D721Med (cell line): ENCODE measurements around the gene FAM149B1.
"Not testable (repeated sequence)": the region's sequence is repeated elsewhere in the genome, so short reads cannot be mapped to it uniquely, and the experiment has no call there.

Experiments
- DNase-seq: peaks from one replicate; pipeline ENCODE4 v3.0.0; 2011; ENCODE audit warnings: low spot score; ENCODE audit not compliant: insufficient read length
- FAIRE-seq: peaks from 2 replicates; lab custom pipeline; 2011; peaks lifted over from hg19 to GRCh38; lab: Jason Lieb, UNC
- TF ChIP-seq, protein P1 (sequence below): IDR thresholded peaks from 2 replicates; pipeline ENCODE4 v1.5.1; 2012; ENCODE audit warnings: mild to moderate bottlenecking, control low read depth; ENCODE audit not compliant: insufficient read depth; ENCODE audit errors: missing control alignments

Gene FAM149B1

DNA sequence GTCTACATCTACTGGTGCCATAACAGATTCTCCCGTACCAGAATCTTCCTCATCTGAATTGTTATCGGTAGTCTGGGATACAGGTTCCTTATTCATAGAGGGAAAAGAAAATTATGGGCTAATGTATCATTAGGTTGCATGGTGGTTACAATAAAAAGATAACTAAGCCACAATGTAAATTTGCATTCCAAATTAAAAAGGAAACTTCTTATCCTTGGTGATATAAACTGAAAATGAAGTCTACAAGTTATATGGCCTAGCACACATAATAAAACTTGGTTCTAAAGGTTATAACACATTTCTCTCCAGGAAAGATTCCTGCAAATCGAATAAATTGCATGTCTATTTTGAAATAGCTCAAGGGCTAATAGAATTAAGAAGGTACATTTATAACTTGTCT, 33.2 kb upstream of the FAM149B1 start:
- FAIRE-seq (no peak), DNase-seq (no peak)
- TF ChIP-seq, protein P1, sequence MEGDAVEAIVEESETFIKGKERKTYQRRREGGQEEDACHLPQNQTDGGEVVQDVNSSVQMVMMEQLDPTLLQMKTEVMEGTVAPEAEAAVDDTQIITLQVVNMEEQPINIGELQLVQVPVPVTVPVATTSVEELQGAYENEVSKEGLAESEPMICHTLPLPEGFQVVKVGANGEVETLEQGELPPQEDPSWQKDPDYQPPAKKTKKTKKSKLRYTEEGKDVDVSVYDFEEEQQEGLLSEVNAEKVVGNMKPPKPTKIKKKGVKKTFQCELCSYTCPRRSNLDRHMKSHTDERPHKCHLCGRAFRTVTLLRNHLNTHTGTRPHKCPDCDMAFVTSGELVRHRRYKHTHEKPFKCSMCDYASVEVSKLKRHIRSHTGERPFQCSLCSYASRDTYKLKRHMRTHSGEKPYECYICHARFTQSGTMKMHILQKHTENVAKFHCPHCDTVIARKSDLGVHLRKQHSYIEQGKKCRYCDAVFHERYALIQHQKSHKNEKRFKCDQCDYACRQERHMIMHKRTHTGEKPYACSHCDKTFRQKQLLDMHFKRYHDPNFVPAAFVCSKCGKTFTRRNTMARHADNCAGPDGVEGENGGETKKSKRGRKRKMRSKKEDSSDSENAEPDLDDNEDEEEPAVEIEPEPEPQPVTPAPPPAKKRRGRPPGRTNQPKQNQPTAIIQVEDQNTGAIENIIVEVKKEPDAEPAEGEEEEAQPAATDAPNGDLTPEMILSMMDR: no peak

DNA sequence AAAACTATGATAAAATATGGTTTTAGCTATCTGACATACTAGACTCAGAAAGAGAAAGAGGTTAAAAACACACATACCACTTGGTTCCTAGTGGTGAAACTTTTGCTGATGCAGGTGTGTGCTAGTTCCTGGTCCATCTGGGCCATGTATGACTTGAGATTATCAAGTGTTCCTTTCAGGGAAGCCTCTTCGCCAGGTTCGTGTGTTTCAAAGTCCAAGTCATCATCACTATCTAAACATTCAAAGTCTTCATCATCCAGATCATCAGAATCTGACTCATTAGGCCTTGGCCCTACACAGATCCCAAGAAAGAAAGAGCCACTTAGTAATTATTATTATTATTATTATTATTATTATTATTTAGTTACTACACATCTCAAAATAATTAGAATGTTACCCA, 31.3 kb upstream of the FAM149B1 start:
- DNase-seq: no peak
- TF ChIP-seq, protein P1: no peak
- FAIRE-seq: no peak

DNA sequence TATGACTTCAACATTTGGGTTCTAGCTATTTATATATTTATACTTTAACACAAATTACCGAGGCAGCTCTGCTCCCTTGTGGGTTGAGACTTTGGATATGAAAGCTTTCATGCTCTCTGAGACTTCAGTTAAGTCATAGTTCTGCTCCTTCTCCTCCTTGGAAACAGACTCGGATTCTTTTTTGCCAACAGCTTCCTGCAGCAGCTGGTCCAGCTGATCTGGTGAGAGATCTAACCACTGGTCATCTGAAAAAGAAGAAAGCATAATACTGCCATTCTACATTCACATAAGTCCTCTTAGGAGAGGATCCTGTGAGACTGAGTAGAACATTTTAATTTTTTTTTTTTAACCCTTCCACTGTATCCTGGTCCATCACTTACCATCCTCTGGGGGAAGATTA, 28.7 kb upstream of the FAM149B1 start:
- FAIRE-seq: no peak
- DNase-seq: no peak
- TF ChIP-seq, protein P1: no peak

DNA sequence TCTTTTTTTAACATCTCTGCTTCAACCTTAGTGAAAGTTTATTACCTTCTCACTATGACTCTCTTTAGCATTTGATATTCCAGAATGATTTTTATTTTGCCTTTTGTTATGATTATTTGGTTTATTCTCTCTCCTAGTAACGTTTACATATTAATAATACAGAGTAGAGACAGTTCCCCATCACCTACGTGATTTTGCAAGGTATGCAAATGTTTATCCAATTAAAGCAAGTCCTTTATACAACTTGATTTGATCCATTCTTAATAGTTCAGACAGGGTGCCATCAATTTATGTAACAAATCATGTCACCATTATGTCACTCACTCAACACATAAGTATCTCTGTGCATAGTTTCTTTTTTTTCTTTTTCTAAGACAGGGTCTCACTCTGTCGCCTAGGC, 26.3 kb upstream of the FAM149B1 start:
- no peak for FAIRE-seq
- no peak for DNase-seq
- TF ChIP-seq, protein P1: no peak

DNA sequence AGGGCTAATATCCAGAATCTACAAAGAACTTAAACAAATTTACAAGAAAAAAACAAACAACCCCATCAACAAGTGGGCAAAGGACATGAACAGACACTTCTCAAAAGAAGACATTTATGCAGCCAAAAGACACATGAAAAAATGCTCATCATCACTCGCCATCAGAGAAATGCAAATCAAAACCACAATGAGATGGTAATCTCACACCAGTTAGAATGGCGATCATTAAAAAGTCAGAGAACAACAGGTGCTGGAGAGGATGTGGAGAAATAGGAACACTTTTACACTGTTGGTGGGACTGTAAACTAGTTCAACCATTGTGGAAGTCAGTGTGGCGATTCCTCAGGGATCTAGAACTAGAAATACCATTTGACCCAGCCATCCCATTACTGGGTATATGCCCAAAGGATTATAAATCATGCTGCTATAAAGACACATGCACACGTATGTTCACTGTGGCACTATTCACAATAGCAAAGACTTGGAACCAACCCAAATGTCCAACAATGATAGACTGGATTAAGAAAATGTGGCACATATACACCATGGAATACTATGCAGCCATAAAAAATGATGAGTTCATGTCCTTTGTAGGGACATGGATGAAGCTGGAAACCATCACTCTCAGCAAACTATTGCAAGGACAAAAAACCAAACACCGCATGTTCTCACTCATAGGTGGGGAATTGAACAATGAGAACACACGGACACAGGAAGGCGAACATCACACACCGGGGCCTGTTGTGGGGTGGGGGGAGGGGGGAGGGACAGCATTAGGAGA, 17.1 kb upstream of the FAM149B1 start:
- FAIRE-seq, DNase-seq: not testable (repeated sequence)

DNA sequence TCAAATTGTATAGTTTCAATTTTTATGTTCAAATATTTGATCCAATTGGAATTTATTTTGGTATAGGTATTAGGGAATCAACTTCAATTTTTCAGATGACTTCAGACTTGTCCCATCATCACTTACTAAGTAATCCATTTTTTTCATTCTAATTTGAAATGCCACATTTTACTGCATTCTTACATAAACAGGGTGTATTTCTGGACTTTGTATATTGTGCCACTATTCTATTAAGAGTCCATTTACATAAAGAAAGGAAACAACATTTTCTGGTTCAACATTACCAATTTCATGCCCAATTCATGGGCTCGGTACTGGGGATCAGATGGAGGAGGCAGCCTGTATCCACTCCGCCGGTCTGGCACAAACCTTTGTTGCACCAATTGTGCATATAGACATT, 15.9 kb upstream of the FAM149B1 start:
- FAIRE-seq (no peak), DNase-seq (no peak)
- TF ChIP-seq, protein P1: no peak

DNA sequence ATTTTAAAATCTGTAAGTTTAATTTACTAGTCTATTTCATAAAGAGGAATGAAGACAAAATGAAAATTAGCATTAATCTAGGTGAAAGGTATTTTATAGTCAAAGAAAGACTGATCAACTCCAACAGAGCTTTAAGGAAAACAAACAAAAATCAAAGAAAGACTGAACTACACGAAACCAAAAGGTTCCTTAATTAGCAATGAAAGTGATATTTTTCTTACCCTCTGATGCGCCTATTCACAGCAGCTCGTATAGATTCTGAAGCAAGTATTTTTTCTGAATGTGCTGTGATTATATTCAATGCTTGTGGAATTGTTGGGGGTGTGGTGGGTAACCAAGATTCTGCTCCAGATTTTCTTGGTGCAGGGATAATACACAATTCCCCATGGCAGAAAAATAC, 11.9 kb upstream of the FAM149B1 start:
- TF ChIP-seq, protein P1: no peak
- no peak for DNase-seq
- FAIRE-seq: no peak
